Measurements from ENCODE around the gene SHQ1. TPM values are rescaled to one million over a fixed set of nuclear protein-coding genes. Genes with fewer than 3 reads are reported as not detected.

SHQ1 gene
- total and polyA plus RNA-seq, 2 donors = 17.4 to 22.6 TPM

- Histone ChIP-seq H3K27me3 (ENCODE audit: control insufficient read depth in 2 of 2, insufficient read depth in 1 of 2, low read length in 1 of 2) (no peaks in the 10 kb centered on the region), H3K4me1 (ENCODE audit: control insufficient read depth in 2 of 2, insufficient read depth in 2 of 2, low read length in 2 of 2) (no peaks in the 10 kb centered on the region), H3K36me3 (ENCODE audit: control insufficient read depth in 2 of 2, insufficient read depth in 2 of 2, low read length in 1 of 2) (peaks cover 11 to 15% of the 10 kb centered on the region in 2 donors), H3K9me3 (ENCODE audit: control insufficient read depth in 2 of 2, insufficient read depth in 1 of 2, low read length in 1 of 2) (no peaks in the 10 kb centered on the region), H3K4me3 (ENCODE audit: low read length in 2 of 2) (no peak overlapping the region), H3K27ac (ENCODE audit: low read depth in 1 of 2, low read length in 1 of 2) (no peak overlapping the region)
- WGBS = 97% methylated on average over 3 of the region's 3 CpGs
- DNase-seq (ENCODE audit: low read depth in 6 of 9, low spot score in 9 of 9) = no peak
Observed at GRCh38 chr3:72812201-72812600, 36.0 kb downstream of the SHQ1 start.

GRCh38 chr3:72811571-72811970 is 36.7 kb downstream of the SHQ1 start:
- Histone ChIP-seq H3K27ac (ENCODE audit: low read depth in 1 of 2, low read length in 1 of 2) (no peak overlapping the region), H3K36me3 (ENCODE audit: control insufficient read depth in 2 of 2, insufficient read depth in 2 of 2, low read length in 1 of 2) (peaks cover 6 to 11% of the 10 kb centered on the region in 2 donors), H3K4me3 (ENCODE audit: low read length in 2 of 2) (no peak overlapping the region), H3K4me1 (ENCODE audit: control insufficient read depth in 2 of 2, insufficient read depth in 2 of 2, low read length in 2 of 2) (no peaks in the 10 kb centered on the region), H3K27me3 (ENCODE audit: control insufficient read depth in 2 of 2, insufficient read depth in 1 of 2, low read length in 1 of 2) (no peaks in the 10 kb centered on the region), H3K9me3 (ENCODE audit: control insufficient read depth in 2 of 2, insufficient read depth in 1 of 2, low read length in 1 of 2) (no peaks in the 10 kb centered on the region)
- no peak for DNase-seq (ENCODE audit: low read depth in 6 of 9, low spot score in 9 of 9)
- WGBS = 98% methylated on average over 1 of the region's 1 CpG

- WGBS = 98% methylated on average over 6 of the region's 6 CpGs
- no peak for DNase-seq (ENCODE audit: low read depth in 6 of 9, low spot score in 9 of 9)
- Histone ChIP-seq H3K27ac (ENCODE audit: low read depth in 1 of 2, low read length in 1 of 2) (no peak overlapping the region), H3K9me3 (ENCODE audit: control insufficient read depth in 2 of 2, insufficient read depth in 1 of 2, low read length in 1 of 2) (no peaks in the 10 kb centered on the region), H3K36me3 (ENCODE audit: control insufficient read depth in 2 of 2, insufficient read depth in 2 of 2, low read length in 1 of 2) (peaks cover 6 to 11% of the 10 kb centered on the region in 2 donors), H3K27me3 (ENCODE audit: control insufficient read depth in 2 of 2, insufficient read depth in 1 of 2, low read length in 1 of 2) (no peaks in the 10 kb centered on the region), H3K4me1 (ENCODE audit: control insufficient read depth in 2 of 2, insufficient read depth in 2 of 2, low read length in 2 of 2) (no peaks in the 10 kb centered on the region), H3K4me3 (ENCODE audit: low read length in 2 of 2) (no peak overlapping the region)
Observed at GRCh38 chr3:72810659-72811434, 37.4 kb downstream of the SHQ1 start.

GRCh38 chr3:72810063-72810462 is 38.2 kb downstream of the SHQ1 start:
- Histone ChIP-seq H3K4me3 (ENCODE audit: low read length in 2 of 2) (no peak overlapping the region), H3K4me1 (ENCODE audit: control insufficient read depth in 2 of 2, insufficient read depth in 2 of 2, low read length in 2 of 2) (no peaks in the 10 kb centered on the region), H3K27ac (ENCODE audit: low read depth in 1 of 2, low read length in 1 of 2) (no peak overlapping the region), H3K36me3 (ENCODE audit: control insufficient read depth in 2 of 2, insufficient read depth in 2 of 2, low read length in 1 of 2) (peaks cover 6 to 11% of the 10 kb centered on the region in 2 donors), H3K27me3 (ENCODE audit: control insufficient read depth in 2 of 2, insufficient read depth in 1 of 2, low read length in 1 of 2) (no peaks in the 10 kb centered on the region), H3K9me3 (ENCODE audit: control insufficient read depth in 2 of 2, insufficient read depth in 1 of 2, low read length in 1 of 2) (no peaks in the 10 kb centered on the region)
- no peak for DNase-seq (ENCODE audit: low read depth in 6 of 9, low spot score in 9 of 9)

GRCh38 chr3:72804361-72804760 is 43.9 kb downstream of the SHQ1 start:
- 98% methylated on average over 5 of the region's 5 CpGs for WGBS
- Histone ChIP-seq H3K27me3 (ENCODE audit: control insufficient read depth in 2 of 2, insufficient read depth in 1 of 2, low read length in 1 of 2) (no peaks in the 10 kb centered on the region), H3K36me3 (ENCODE audit: control insufficient read depth in 2 of 2, insufficient read depth in 2 of 2, low read length in 1 of 2) (peaks cover 0 to 6% of the 10 kb centered on the region in 2 donors), H3K4me1 (ENCODE audit: control insufficient read depth in 2 of 2, insufficient read depth in 2 of 2, low read length in 2 of 2) (no peaks in the 10 kb centered on the region), H3K27ac (ENCODE audit: low read depth in 1 of 2, low read length in 1 of 2) (no peak overlapping the region), H3K4me3 (ENCODE audit: low read length in 2 of 2) (no peak overlapping the region), H3K9me3 (ENCODE audit: control insufficient read depth in 2 of 2, insufficient read depth in 1 of 2, low read length in 1 of 2) (peaks cover 0 to 1% of the 10 kb centered on the region in 2 donors)
- no peak for DNase-seq (ENCODE audit: low read depth in 6 of 9, low spot score in 9 of 9)

GRCh38 chr3:72803573-72803972 is 44.7 kb downstream of the SHQ1 start:
- Histone ChIP-seq H3K27me3 (ENCODE audit: control insufficient read depth in 2 of 2, insufficient read depth in 1 of 2, low read length in 1 of 2) (no peaks in the 10 kb centered on the region), H3K27ac (ENCODE audit: low read depth in 1 of 2, low read length in 1 of 2) (no peak overlapping the region), H3K9me3 (ENCODE audit: control insufficient read depth in 2 of 2, insufficient read depth in 1 of 2, low read length in 1 of 2) (peaks cover 0 to 1% of the 10 kb centered on the region in 2 donors), H3K4me1 (ENCODE audit: control insufficient read depth in 2 of 2, insufficient read depth in 2 of 2, low read length in 2 of 2) (no peaks in the 10 kb centered on the region), H3K4me3 (ENCODE audit: low read length in 2 of 2) (no peak overlapping the region), H3K36me3 (ENCODE audit: control insufficient read depth in 2 of 2, insufficient read depth in 2 of 2, low read length in 1 of 2) (peaks cover 0 to 3% of the 10 kb centered on the region in 2 donors)
- WGBS = 99% methylated on average over 3 of the region's 3 CpGs
- no peak for DNase-seq (ENCODE audit: low read depth in 6 of 9, low spot score in 9 of 9)

- Histone ChIP-seq H3K27ac (ENCODE audit: low read depth in 1 of 2, low read length in 1 of 2) (no peak overlapping the region), H3K4me3 (ENCODE audit: low read length in 2 of 2) (no peak overlapping the region), H3K36me3 (ENCODE audit: control insufficient read depth in 2 of 2, insufficient read depth in 2 of 2, low read length in 1 of 2) (peaks cover 0 to 3% of the 10 kb centered on the region in 2 donors), H3K4me1 (ENCODE audit: control insufficient read depth in 2 of 2, insufficient read depth in 2 of 2, low read length in 2 of 2) (no peaks in the 10 kb centered on the region), H3K9me3 (ENCODE audit: control insufficient read depth in 2 of 2, insufficient read depth in 1 of 2, low read length in 1 of 2) (peaks cover 0 to 1% of the 10 kb centered on the region in 2 donors), H3K27me3 (ENCODE audit: control insufficient read depth in 2 of 2, insufficient read depth in 1 of 2, low read length in 1 of 2) (no peaks in the 10 kb centered on the region)
- 97% methylated on average over 5 of the region's 5 CpGs for WGBS
- DNase-seq (ENCODE audit: low read depth in 6 of 9, low spot score in 9 of 9) = no peak
Observed at GRCh38 chr3:72802001-72802400, 46.2 kb downstream of the SHQ1 start.

GRCh38 chr3:72800869-72801268 is 47.4 kb downstream of the SHQ1 start:
- Histone ChIP-seq H3K4me1 (ENCODE audit: control insufficient read depth in 2 of 2, insufficient read depth in 2 of 2, low read length in 2 of 2) (no peaks in the 10 kb centered on the region), H3K36me3 (ENCODE audit: control insufficient read depth in 2 of 2, insufficient read depth in 2 of 2, low read length in 1 of 2) (peaks cover 0 to 3% of the 10 kb centered on the region in 2 donors), H3K4me3 (ENCODE audit: low read length in 2 of 2) (no peak overlapping the region), H3K9me3 (ENCODE audit: control insufficient read depth in 2 of 2, insufficient read depth in 1 of 2, low read length in 1 of 2) (peaks cover 0 to 1% of the 10 kb centered on the region in 2 donors), H3K27me3 (ENCODE audit: control insufficient read depth in 2 of 2, insufficient read depth in 1 of 2, low read length in 1 of 2) (no peaks in the 10 kb centered on the region), H3K27ac (ENCODE audit: low read depth in 1 of 2, low read length in 1 of 2) (no peak overlapping the region)
- DNase-seq (ENCODE audit: low read depth in 6 of 9, low spot score in 9 of 9) = no peak

- Histone ChIP-seq H3K27ac (ENCODE audit: low read depth in 1 of 2, low read length in 1 of 2) (no peak overlapping the region), H3K9me3 (ENCODE audit: control insufficient read depth in 2 of 2, insufficient read depth in 1 of 2, low read length in 1 of 2) (peaks cover 0 to 1% of the 10 kb centered on the region in 2 donors), H3K36me3 (ENCODE audit: control insufficient read depth in 2 of 2, insufficient read depth in 2 of 2, low read length in 1 of 2) (peaks cover 0 to 3% of the 10 kb centered on the region in 2 donors), H3K27me3 (ENCODE audit: control insufficient read depth in 2 of 2, insufficient read depth in 1 of 2, low read length in 1 of 2) (no peaks in the 10 kb centered on the region), H3K4me1 (ENCODE audit: control insufficient read depth in 2 of 2, insufficient read depth in 2 of 2, low read length in 2 of 2) (no peaks in the 10 kb centered on the region), H3K4me3 (ENCODE audit: low read length in 2 of 2) (no peak overlapping the region)
- WGBS = 98% methylated on average over 3 of the region's 3 CpGs
- DNase-seq (ENCODE audit: low read depth in 6 of 9, low spot score in 9 of 9) = no peak
Observed at GRCh38 chr3:72798552-72799195, 49.6 kb downstream of the SHQ1 start.
